Myocyte (in vitro differentiated cells): ENCODE data around the gene PLD4. TPM values are rescaled to one million over a fixed set of nuclear protein-coding genes. Genes with fewer than 3 reads are reported as not detected.

Source experiments
- DNase-seq: peaks from one replicate; pipeline ENCODE4 v3.0.0-alpha.2; 2012; ENCODE audit warnings: low read depth
- total RNA-seq: library from RNA; depleted of rRNA; stranded (reverse); fragments of >200 nt; gene quantifications from 2 replicates; pipeline ENCODE4 v1.2.3, GENCODE V29; 2014

The PLD4 gene
- total RNA-seq, 1 donor from 2014 or later = not detected

DNA sequence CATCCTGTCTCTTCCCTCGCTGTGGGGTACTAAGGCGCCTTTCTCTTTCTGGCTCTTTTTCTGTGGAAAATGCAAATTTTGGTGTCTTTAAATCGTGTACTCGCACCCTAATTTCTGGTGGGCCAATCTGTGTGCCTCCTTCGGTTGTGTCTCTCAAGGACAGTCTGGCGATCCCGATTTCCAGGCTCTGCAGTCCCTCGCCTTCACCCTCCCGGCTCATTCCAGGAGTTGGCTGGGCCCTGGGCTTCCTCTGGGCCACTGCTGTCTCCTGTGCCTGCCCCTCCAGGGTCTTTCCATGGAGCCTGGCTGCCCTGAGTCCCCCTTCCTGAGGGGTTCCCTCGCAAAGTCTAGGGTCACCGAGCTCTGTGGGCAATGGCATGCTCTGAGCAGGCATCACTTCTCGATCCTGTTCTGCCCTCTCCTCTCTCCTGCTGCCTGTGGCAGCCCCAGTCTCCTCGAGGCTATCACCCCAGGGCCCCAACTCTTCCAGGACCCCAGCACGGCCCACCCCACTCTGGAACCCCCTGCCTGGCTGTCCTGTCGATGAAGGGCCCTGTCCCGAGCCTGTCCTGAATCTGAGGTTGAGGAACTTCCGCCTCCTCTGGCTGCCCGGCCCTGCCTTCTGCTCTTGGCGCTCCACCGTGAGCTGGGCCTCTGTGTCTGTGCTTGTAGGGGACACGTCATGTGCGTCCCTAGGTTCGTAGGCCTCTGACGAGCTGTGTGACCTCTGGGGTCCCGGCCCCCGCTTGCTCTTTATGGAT lies 29.4 kb downstream of the PLD4 start:
- DNase-seq = no peak

- DNase-seq = no peak
These were observed 30.2 kb downstream of the PLD4 start for GRCh38 chr14:104954746-104955395.

GRCh38 chr14:104955396-104955770 lies 30.7 kb downstream of the PLD4 start:
- no peak for DNase-seq

DNA sequence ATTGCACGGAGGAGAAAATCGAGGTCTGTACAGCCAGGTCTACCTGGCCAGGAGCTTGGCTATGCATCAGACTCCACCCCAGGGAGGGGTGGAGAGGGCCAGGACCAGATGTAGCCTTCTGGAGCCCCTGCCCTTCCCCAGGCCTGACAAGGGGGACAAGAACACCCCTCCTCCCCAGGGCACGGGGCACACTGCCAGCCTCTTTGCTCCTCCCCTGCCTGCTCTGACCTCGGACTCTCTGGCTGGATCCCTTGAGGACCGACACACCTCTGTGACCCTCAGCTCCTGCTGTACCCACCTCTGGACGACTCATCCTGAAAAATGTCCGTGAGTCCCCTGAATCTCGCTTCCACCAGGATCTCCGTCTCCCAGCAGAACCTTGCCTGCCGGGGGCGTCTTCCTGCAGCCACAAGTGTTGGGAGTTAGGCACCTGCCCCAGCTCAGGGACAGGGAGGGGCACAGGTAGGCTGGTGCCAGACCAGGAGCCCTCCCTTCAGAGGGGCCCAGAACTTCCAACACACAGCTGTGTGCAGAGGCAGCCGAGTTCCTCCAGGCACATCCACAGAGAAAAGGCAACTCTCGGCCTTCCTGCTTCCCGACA lies 31.7 kb downstream of the PLD4 start:
- DNase-seq = no peak

- DNase-seq = no peak
These were observed 32.8 kb downstream of the PLD4 start for GRCh38 chr14:104957146-104958113.

- DNase-seq = no peak
These were observed 39.9 kb downstream of the PLD4 start for GRCh38 chr14:104964546-104964945.

DNA sequence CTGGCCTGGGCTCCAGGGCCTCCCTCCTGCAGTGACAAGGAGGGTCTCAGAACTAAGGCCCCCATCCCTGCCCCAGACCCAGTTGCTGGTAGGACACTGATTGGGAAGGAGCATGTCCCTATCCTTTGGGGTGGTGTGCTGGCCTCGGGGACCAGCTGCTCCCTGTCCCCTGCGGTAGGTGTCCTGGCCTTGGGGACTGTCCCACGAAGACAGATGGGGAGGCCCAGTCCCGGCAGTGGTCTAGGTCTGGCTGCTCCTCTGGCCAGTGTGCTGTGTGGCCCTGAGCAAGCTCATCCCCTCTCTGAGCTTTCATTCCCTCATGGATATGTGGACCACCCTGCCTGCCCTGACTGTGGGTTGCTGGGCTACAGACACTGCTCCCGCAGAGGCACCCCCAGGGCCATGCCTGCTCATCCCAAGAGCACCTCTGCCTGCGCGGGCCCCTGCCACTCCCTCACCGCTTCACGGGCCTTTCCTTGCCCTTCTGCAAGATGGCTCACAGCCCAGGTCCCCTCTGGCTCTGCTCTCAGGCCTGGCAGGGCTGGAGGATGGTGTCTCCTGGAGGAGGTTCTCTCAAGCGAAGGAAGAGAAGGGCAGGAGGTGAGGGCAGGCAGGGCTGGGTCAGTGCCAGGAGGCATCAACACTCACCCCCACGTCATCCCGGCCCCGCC lies 41.0 kb downstream of the PLD4 start:
- DNase-seq = no peak

DNA sequence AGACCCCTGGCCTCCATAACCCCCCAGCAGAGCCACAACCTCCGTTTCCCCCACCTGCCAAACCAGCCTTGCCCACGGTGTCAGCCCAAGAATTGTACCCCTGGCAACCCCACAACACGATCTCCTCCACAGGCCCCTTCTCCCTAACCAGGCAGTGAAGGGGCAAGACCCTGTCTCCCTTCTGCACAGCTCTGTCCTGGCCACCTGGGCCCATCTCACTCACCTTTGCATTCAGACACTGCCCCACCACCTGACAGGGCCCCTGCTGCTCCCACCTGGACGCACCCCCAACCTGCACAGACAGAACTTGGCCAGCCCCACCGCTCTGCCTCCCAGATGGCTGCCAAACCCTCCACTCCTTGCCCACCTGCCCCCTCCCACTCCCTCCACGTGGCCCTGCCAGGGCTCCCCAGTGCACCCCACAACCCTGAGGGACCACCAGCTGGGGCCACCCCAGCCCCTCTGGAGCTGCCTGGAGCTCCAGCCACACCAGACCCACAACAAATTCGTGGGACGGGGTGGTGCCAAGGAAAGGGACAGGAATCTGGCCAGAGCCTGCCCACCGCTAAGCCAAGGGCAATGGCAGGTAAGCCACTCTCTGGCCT lies 41.7 kb downstream of the PLD4 start:
- no peak for DNase-seq

GRCh38 chr14:104966981-104967385 lies 42.3 kb downstream of the PLD4 start:
- peak; percentile 50 for DNase-seq

DNA sequence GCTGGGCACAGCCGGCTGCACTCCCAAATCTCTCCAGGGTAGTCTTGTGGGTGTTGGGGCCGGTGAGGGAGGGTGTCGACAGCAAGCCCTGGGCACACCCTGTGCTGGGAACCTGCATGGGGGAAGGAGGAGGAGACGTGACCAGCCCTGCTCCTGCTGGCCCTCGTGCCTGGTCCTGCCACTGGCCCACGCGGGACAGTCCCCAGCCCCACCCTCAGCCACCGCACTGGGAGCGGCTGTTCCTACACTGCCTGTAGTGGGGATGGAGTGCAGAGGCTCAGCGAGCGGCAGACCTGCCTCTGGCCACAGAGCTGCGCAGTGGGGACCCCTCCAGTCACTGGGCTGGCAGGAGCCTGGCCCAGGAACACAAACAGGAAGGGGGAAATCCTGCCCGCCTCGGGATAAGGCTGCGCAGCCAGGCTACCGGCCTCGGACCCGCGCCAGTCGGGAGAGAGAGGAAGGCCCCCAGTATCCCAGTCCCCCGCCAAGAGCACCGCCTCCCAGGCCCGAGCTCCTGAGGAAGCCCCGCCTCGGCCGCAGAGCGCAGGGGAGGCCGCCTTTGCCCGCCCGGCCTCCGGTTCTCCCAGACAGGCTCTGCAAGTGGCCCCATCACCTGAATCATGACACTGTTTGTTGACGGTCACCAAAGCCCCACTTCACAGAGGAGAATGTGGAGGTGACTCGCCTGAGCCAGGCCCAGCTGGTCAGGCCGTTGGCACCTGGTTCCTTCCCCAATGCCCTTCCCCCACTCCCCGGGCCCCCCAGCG lies 42.9 kb downstream of the PLD4 start:
- DNase-seq = no peak

GRCh38 chr14:104968153-104968527 lies 43.5 kb downstream of the PLD4 start:
- peak; percentile 50 for DNase-seq

- DNase-seq = no peak
These were observed 44.1 kb downstream of the PLD4 start for GRCh38 chr14:104968541-104969401.

DNA sequence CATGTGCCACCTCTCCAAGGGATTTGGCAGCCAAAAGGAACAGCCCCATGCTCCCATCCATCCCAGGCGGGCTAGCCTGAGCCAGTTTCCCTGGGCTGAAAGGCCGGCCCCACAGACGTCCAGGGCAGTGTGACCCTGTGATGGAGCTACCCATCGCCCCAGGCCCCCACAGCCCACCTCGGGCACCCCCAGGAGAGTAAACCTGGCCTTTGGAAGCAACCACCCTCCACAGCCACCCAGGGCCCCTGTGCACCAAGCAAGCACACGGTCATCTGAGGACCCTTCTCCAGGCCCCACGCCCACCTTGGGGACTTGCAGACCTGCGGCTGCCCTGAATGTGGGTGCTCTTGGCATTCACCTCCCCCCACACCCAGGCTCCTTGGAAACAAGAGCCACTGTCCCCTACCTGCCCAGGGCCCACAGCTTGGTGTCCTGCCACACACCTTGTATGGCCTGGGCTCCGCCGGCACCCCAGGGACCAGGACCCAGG lies 45.1 kb downstream of the PLD4 start:
- no peak for DNase-seq

DNA sequence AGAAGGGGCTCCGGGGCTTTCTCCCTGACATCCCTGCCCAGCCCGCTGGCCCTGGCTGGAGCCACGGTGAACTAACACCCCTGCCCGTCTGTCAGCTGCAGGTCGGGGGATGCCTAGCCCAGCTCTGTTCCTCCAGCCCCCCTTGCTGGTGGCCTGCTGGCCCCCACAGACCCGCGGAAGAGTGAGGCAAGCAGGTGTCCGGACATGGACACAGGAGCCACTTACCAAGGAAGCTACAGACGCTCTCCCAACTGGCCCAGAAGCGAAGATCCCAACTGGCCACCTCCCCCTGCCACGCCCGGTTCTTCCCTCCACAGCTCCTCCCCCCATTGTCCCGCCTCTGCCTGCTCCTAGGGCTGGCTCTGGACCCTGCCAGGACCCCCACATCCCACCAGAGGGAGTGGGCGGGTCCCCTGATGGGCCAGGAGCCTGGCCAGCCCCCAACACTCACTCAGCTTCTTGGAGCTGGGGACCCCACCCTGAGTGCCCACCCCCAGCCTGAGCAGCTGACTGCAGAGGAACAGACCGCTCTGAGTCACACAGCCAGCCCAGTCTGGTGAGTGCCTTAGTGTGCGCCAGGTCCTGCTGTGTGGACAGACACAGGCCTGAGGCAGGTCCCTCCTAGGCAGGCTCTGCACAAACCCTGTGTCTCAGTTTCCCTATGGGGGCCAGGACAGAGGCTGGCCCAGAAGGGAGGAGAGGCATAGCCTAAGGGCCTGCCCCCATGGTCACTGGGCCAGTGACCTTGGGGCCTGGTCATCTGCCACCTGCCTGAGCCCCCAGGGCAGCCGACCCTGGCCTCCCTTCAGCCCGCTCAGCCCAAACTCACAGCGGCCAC lies 45.8 kb downstream of the PLD4 start:
- DNase-seq = peak; percentile 95

DNA sequence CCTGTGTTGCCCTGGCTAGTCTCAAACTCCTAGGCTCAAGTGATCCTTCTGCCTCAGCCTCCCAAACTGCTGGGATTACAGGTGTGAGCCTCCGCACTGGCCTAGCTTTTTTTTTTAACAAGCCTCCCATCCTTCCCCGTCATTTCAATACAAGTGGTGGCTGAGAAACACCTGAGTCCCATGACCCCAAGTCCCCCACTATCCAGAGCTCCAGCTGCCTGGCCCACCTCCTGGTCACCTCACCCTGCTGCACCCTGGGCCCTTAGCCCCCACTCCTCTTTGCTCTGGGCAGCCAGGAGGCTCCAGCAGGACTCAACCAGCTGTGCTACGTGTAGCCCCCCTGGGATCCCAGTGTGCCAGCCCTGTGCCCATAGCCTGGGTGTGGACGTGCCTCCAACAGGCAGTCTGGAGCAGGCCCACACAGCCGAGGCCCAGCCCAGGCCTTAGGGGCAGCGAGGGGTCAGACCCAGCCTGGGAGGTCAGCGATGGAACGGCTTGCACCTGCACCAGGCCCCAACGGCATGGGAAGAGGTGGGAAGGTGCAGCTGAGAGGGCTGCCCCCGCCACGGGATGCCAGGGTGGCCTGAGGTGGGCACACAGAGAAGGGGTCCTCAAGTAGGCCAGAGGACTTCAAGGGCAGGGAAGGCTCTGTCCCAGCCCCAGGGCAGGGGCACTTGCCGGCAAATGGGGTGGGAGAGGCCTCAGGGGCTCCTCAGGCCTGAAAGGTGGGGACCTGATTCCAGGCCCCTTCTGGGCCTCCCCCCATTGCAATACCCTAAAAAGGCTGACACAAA lies 47.0 kb downstream of the PLD4 start:
- DNase-seq = no peak

DNA sequence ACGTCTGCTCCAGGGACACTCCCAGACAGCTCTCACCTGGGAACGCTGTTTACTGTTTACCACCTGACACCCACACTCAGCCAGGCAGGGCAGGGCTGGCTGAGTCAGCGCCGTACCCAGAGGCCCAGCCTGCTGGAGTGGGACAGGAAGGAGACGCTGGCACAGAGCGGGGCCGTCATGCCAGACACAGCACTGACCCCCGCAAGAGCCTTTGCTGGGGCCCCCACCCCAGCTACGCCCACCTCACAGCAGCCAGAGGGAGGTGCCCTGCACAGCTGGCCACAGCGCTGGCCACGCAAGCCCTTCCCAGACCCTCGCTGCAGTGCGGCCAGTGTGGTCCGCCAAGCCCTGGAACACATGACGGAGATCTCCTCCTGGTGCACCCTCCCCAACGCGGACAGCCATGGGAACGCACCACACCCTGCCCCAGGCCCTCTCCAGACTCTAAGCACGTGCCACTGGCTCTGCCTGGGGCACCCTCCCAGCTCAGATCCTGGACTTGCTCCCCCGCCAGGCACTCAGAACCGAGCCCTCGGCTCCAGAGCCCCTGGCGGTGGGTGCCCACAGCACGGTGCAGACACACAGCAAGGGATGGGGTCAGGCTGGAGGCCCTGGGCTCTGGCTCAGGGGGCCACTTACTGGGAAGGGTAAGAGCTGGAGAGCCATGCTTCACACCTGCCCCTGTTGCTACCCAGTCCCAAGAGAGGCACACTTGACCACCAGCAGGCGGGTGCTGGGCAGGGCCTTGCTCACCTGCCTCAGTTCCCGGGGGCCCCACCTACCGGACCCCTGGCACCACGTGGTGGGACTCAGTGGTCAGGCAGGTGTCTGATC lies 47.8 kb downstream of the PLD4 start:
- DNase-seq = peak; percentile 93
